Pericardium fibroblast (primary cell): ENCODE measurements around the gene ARHGAP1. TPM values are rescaled to one million over a fixed set of nuclear protein-coding genes. Genes with fewer than 3 reads are reported as not detected.

ENCODE experiments used
- total RNA-seq: library from RNA; depleted of rRNA; stranded (reverse); fragments of >200 nt; gene quantifications from 2 replicates; pipeline ENCODE4 v1.2.3, GENCODE V29; 2015

The ARHGAP1 gene
- total RNA-seq: 48.4 and 59.6 TPM in 2 replicates

DNA sequence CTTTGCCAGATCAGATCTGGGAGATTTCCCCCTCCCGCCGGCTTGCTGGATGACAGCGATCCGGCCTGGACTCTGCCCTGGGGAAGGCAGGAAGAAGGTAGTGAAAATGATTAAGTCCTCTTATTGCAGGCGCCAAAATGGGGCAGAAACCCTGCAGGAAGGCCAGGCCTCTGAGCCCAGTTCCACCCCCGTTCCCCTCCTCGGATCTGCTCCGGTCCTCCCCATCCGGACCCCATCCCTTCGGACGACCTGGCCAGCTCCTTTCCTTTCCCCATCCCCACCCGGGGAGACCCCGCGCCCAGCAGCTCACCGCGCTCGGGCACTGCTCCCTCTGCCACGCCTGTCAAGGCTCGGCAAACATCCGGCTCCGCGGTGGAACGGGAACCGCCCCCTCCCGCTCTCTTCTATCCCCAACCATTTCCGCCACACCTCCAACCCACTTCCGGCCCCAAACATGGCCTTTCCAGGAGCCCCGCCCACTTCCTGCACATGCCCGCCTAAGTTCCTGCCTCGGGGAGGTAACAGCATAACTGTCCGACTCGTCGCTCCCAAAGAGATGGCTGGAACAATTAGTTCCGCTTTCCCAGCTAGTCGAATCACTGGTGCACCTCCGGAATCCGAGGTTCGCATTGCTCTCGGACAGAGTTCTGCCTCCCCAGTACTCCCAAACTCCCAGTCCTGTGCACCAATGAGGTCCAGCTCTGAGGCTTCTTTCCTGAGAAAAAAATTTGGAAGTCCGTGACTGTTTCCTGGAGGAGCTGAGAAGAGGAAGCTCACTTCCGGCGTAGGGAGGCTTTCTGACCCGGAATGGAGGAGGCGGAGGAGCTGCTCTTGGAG, at the start of gene ARHGAP1, which contains the start of gene ZNF408:
ARHGAP1 (minus strand) TSS at position 379 of the 837 bp plus-strand sequence. CDS start 4,512 bp downstream, outside the sequence.
ZNF408 (plus strand) TSS at position 791 of the 837 bp plus-strand sequence; CDS start at position 808, 17 bp downstream.

DNA sequence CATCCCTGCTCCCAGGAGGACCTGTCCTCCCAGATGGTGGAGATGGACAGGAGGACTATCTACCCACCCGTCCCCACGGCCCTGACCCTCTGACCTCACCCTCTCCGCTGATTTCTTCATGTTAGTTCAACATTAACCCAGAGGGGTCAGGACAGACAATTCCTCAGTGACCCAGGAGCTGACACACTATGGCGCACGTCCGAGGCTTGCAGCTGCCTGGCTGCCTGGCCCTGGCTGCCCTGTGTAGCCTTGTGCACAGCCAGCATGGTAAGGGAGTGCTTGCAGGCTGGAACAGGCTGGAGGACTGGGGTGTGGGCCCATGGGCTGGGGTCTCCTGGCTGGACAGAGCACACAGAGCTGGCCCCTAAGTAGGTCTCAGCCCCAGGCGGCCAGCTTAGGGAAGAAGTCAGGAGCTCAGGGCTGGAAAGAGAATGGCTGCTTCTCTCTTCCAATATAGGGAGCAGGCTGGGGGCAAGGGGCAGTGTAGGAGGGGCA, 18.7 kb upstream of the ARHGAP1 start, which contains the start of gene F2:
F2 (plus strand) TSS at position 166 of the 495 bp plus-strand sequence; CDS start at position 189, 23 bp downstream.

Other genes with a start within 250 kb of the ARHGAP1 start
- gene AMBRA1, start 106.6 kb downstream of the ARHGAP1 start, total RNA-seq: 12.4 and 12.7 TPM in 2 replicates
- gene HARBI1, start 83.4 kb downstream of the ARHGAP1 start, total RNA-seq: 2.0 and 3.9 TPM in 2 replicates
- 60.8 and 75.5 TPM in 2 replicates for gene ATG13, start 83.1 kb downstream of the ARHGAP1 start, total RNA-seq
- gene ZNF408, start 412 bp upstream of the ARHGAP1 start, total RNA-seq: 14.7 and 21.3 TPM in 2 replicates
- gene F2, start 18.6 kb upstream of the ARHGAP1 start, total RNA-seq: not detected in 2 replicates
- 31.7 and 40.3 TPM in 2 replicates for gene CKAP5, start 145.7 kb upstream of the ARHGAP1 start, total RNA-seq
- gene LRP4, start 217.9 kb upstream of the ARHGAP1 start, total RNA-seq: 5.7 and 10.3 TPM in 2 replicates
- gene CSTPP1, start 236.1 kb upstream of the ARHGAP1 start, total RNA-seq: 24.4 and 26.0 TPM in 2 replicates